OCI-LY7 (cell line): ENCODE results near the gene UPK3BL1. TPM values are rescaled to one million over a fixed set of nuclear protein-coding genes. Genes with fewer than 3 reads are reported as not detected.
"Not testable (repeated sequence)": the region's sequence is repeated elsewhere in the genome, so short reads cannot be mapped to it uniquely, and the experiment has no call there.

Experiments used
- BruUV-seq: library from RNA; stranded (reverse); fragments of 400-500 nt; replicated peaks from 2 replicates; lab custom pipeline; 2021; lab: Mats Ljungman, UMichigan
- CTCF ChIA-PET: fragments of 300-600 bp; sonication (Branson Sonifier 250); formaldehyde crosslinking; loops from one replicate; lab custom pipeline; 2022; ENCODE audit warnings: antibody characterized with exemption; ENCODE audit not compliant: unreplicated experiment; lab: Charles Lee
- POLR2A ChIA-PET: fragments of 300-600 bp; sonication (Branson Sonifier 250); formaldehyde crosslinking; loops from one replicate; lab custom pipeline; 2022; ENCODE audit warnings: antibody characterized with exemption; lab: Charles Lee
- DNase-seq: peaks from one replicate; pipeline ENCODE4 v3.0.0-alpha.2; 2015; ENCODE audit warnings: low spot score
- H2AFZ ChIP-seq: fragments of 200-600 bp; sonication (generic), shearing (Covaris generic); 2 replicates; pipeline ENCODE4 v1.6.1; 2014; ENCODE audit warnings: mild to moderate bottlenecking, antibody characterized with exemption, low read length, moderate library complexity
- H3K27ac ChIP-seq: fragments of 200-600 bp; sonication (generic); 2 replicates; pipeline ENCODE4 v1.5.1; 2014; ENCODE audit warnings: mixed run types, low read depth, mild to moderate bottlenecking, moderate library complexity, low read length, inconsistent platforms; ENCODE audit not compliant: poor library complexity, severe bottlenecking
- H3K36me3 ChIP-seq: fragments of 200-600 bp; sonication (generic); 2 replicates; pipeline ENCODE4 v1.6.1; 2014; ENCODE audit warnings: mild to moderate bottlenecking, antibody characterized with exemption, low read length, moderate library complexity, mixed read lengths; ENCODE audit not compliant: insufficient read depth
- H3K4me1 ChIP-seq: fragments of 200-600 bp; sonication (generic); 2 replicates; pipeline ENCODE4 v1.5.1; 2014; ENCODE audit warnings: mild to moderate bottlenecking, low read length; ENCODE audit not compliant: insufficient read depth, poor library complexity, severe bottlenecking
- H3K4me2 ChIP-seq: fragments of 200-600 bp; sonication (generic); 2 replicates; pipeline ENCODE4 v1.6.1; 2014; ENCODE audit warnings: mild to moderate bottlenecking, low read length
- H3K4me3 ChIP-seq: fragments of 200-600 bp; sonication (generic); 2 replicates; pipeline ENCODE4 v1.5.1; 2014; ENCODE audit warnings: mild to moderate bottlenecking, low read depth, low read length; ENCODE audit not compliant: poor library complexity, severe bottlenecking
- H3K79me2 ChIP-seq: fragments of 200-600 bp; sonication (generic); 2 replicates; pipeline ENCODE4 v1.6.1; 2016; ENCODE audit warnings: low read depth, mild to moderate bottlenecking, low read length, moderate library complexity, mixed read lengths; ENCODE audit not compliant: insufficient read depth
- H3K9me2 ChIP-seq: fragments of 200-600 bp; sonication (generic); 2 replicates; pipeline ENCODE4 v1.6.1; 2016; ENCODE audit warnings: mild to moderate bottlenecking, low read length, mixed read lengths; ENCODE audit not compliant: insufficient read depth
- H3K9me3 ChIP-seq: fragments of 200-600 bp; sonication (generic); 2 replicates; pipeline ENCODE4 v1.6.1; 2014; ENCODE audit warnings: mild to moderate bottlenecking, mixed run types, low read length, mixed read lengths
- H4K20me1 ChIP-seq: fragments of 200-600 bp; sonication (generic); 2 replicates; pipeline ENCODE4 v1.6.1; 2014; ENCODE audit warnings: mild to moderate bottlenecking, antibody characterized with exemption, low read length, moderate library complexity, mixed read lengths; ENCODE audit not compliant: insufficient read depth
- intact Hi-C: fragments of 100-400 bp; cut with micrococcal nuclease; formaldehyde crosslinking; loops from one replicate; pipeline ENCODE4 v1.10.0; 2022; ENCODE audit not compliant: unreplicated experiment
- total RNA-seq, 2 experiments: library from RNA; depleted of rRNA in 1 of 2; stranded (reverse); fragments of >200 nt in 1 of 2; shearing (Covaris generic) in 1 of 2; gene quantifications; 2 replicates each; pipeline ENCODE4 v1.2.3, GENCODE V29; 2014 to 2022

The UPK3BL1 gene
- total RNA-seq, 2 experiments from 2014 or later: 22.6 to 26.6 TPM

- not testable (repeated sequence) for H3K9me2 ChIP-seq
Measured at GRCh38 chr7:102634299-102634698, 8.3 kb downstream of the UPK3BL1 start.

GRCh38 chr7:102630622-102631021 lies 12.0 kb downstream of the UPK3BL1 start:
- H3K9me3 ChIP-seq, BruUV-seq, H3K9me2 ChIP-seq, H3K36me3 ChIP-seq, intact Hi-C loops, H3K79me2 ChIP-seq, H4K20me1 ChIP-seq, H3K4me3 ChIP-seq, CTCF ChIA-PET, DNase-seq, POLR2A ChIA-PET, H2AFZ ChIP-seq, H3K27ac ChIP-seq, H3K4me1 ChIP-seq, H3K4me2 ChIP-seq: not testable (repeated sequence)

More at GRCh38 chr7:102634299-102634698, 8.3 kb downstream of the UPK3BL1 start:
- H2AFZ ChIP-seq, CTCF ChIA-PET, H4K20me1 ChIP-seq, H3K4me3 ChIP-seq, DNase-seq, BruUV-seq, H3K4me1 ChIP-seq, intact Hi-C loops, POLR2A ChIA-PET, H3K9me3 ChIP-seq, H3K4me2 ChIP-seq, H3K36me3 ChIP-seq, H3K79me2 ChIP-seq, H3K27ac ChIP-seq: not testable (repeated sequence)

- H2AFZ ChIP-seq, CTCF ChIA-PET, H3K4me1 ChIP-seq, H3K27ac ChIP-seq, H4K20me1 ChIP-seq, H3K79me2 ChIP-seq, H3K4me3 ChIP-seq, H3K9me3 ChIP-seq, H3K4me2 ChIP-seq, H3K9me2 ChIP-seq, DNase-seq, H3K36me3 ChIP-seq, intact Hi-C loops, POLR2A ChIA-PET: not testable (repeated sequence)
- BruUV-seq: TSS peak; percentile 49
Measured at GRCh38 chr7:102627271-102627904, 15.2 kb downstream of the UPK3BL1 start.

GRCh38 chr7:102618122-102618521 lies 24.5 kb downstream of the UPK3BL1 start:
- POLR2A ChIA-PET, H3K79me2 ChIP-seq, CTCF ChIA-PET, H3K36me3 ChIP-seq, DNase-seq, H3K27ac ChIP-seq, H2AFZ ChIP-seq, H3K9me2 ChIP-seq, H3K4me2 ChIP-seq, BruUV-seq, H3K4me1 ChIP-seq, H3K9me3 ChIP-seq, H4K20me1 ChIP-seq, H3K4me3 ChIP-seq, intact Hi-C loops: not testable (repeated sequence)

- H3K9me2 ChIP-seq, H3K36me3 ChIP-seq, BruUV-seq, H4K20me1 ChIP-seq, H3K4me1 ChIP-seq, H3K9me3 ChIP-seq, CTCF ChIA-PET, H3K79me2 ChIP-seq, H2AFZ ChIP-seq, intact Hi-C loops, H3K27ac ChIP-seq, POLR2A ChIA-PET: not testable (repeated sequence)
- H3K4me2 ChIP-seq: peak within 1 kb of the TSS; percentile 42; the same call in 1 of the 2 replicates
- peak; percentile 13 for DNase-seq
- peak within 1 kb of the TSS; percentile 46 for H3K4me3 ChIP-seq
Measured at GRCh38 chr7:102616507-102617125, 26.0 kb downstream of the UPK3BL1 start, which contains the start of gene RASA4. Gene RASA4 (minus strand): TSS chr7:102616756. CDS start chr7:102616689, 67 bp downstream.

- H3K36me3 ChIP-seq, CTCF ChIA-PET, BruUV-seq, H3K79me2 ChIP-seq, H3K4me3 ChIP-seq, H3K27ac ChIP-seq, POLR2A ChIA-PET, H3K9me2 ChIP-seq, H3K4me1 ChIP-seq, intact Hi-C loops, H2AFZ ChIP-seq, H4K20me1 ChIP-seq, H3K4me2 ChIP-seq, H3K9me3 ChIP-seq, DNase-seq: not testable (repeated sequence)
Measured at GRCh38 chr7:102615930-102616329, 26.7 kb downstream of the UPK3BL1 start.
